ENCODE data around the gene LRP1B.

GRCh38 chr2:141848191-141848590 is 282.6 kb downstream of the LRP1B start:
- TF ChIP-seq CREB1 (IDR thresholded peaks at IDR 0.05; ENCODE audit: low read depth) = no peak
- no peak for TF ChIP-seq EP300 (IDR thresholded peaks at IDR 0.05; ENCODE audit: borderline replicate concordance)
- TF ChIP-seq TCF12 (IDR thresholded peaks at IDR 0.05; ENCODE audit: low read depth) = no peak
- no peak for TF ChIP-seq REST (IDR thresholded peaks at IDR 0.05; ENCODE audit: low read depth)
- no peak for TF ChIP-seq FOXM1 (IDR thresholded peaks at IDR 0.05; ENCODE audit: borderline replicate concordance, low read depth)
- no peak for TF ChIP-seq YY1 (IDR thresholded peaks at IDR 0.05; ENCODE audit: low read depth)

Data from Ishikawa (cell line).